ENCODE data around the gene FXYD1. TPM values are rescaled to one million over a fixed set of nuclear protein-coding genes. Genes with fewer than 3 reads are reported as not detected.

The FXYD1 gene
- total RNA-seq, 1 donor from 2014 or later: not detected

GRCh38 chr19:35155441-35155840 is 16.8 kb downstream of the FXYD1 start:
- H3K27me3 Mint-ChIP-seq (ENCODE audit: unreplicated experiment): peaks cover 9% of the 10 kb centered on the region
- TF ChIP-seq, protein P1, sequence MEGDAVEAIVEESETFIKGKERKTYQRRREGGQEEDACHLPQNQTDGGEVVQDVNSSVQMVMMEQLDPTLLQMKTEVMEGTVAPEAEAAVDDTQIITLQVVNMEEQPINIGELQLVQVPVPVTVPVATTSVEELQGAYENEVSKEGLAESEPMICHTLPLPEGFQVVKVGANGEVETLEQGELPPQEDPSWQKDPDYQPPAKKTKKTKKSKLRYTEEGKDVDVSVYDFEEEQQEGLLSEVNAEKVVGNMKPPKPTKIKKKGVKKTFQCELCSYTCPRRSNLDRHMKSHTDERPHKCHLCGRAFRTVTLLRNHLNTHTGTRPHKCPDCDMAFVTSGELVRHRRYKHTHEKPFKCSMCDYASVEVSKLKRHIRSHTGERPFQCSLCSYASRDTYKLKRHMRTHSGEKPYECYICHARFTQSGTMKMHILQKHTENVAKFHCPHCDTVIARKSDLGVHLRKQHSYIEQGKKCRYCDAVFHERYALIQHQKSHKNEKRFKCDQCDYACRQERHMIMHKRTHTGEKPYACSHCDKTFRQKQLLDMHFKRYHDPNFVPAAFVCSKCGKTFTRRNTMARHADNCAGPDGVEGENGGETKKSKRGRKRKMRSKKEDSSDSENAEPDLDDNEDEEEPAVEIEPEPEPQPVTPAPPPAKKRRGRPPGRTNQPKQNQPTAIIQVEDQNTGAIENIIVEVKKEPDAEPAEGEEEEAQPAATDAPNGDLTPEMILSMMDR (IDR thresholded peaks at IDR 0.05; ENCODE audit: unreplicated experiment): no peak

DNA sequence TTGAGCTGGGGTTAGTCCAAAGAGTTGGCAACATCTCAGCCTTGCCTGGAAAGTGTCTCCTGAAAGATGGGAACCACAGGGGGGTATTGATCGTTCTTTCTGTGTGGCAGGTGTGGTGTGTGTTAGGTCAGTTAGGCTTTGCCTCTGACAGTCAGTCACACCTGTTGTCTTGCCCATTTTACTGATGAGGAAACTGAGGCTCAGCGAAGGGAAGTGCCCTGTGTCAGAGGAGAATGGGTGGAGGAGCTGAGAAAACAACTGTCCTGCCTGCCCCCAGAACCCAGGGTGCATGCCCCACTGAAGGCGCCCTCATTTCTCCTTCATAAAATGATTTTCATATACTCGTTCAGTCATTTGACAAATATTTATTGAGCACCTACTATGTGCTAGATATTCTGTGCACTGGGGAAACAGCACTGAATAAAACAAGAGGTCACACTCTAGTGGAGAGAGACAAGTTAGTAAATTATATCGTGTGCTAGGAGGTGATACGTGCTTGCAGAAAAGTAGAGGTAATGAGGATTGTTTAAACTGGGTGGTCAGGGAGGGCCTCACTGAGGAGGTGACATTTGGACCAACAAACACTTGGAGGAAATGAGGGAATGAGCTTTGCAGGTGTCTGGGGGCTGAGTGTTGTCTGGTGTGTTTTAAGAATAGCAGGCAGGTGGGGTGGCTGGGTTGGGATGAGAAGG is 17.5 kb downstream of the FXYD1 start:
- H3K27ac Mint-ChIP-seq (ENCODE audit: unreplicated experiment): no peak overlapping the region
- H3K27me3 Mint-ChIP-seq (ENCODE audit: unreplicated experiment): peaks cover 8% of the 10 kb centered on the region
- peak overlapping the region; percentile 70 for H3K4me3 Mint-ChIP-seq (ENCODE audit: unreplicated experiment)

More at GRCh38 chr19:35155441-35155840, 16.8 kb downstream of the FXYD1 start:
- Mint-ChIP-seq H3K4me1 (ENCODE audit: unreplicated experiment) (peaks cover 21% of the 10 kb centered on the region), H3K9me3 (ENCODE audit: unreplicated experiment) (no peaks in the 10 kb centered on the region), H3K27ac (ENCODE audit: unreplicated experiment) (no peak overlapping the region), H3K4me3 (ENCODE audit: unreplicated experiment) (peak overlapping the region; percentile 93), H3K36me3 (ENCODE audit: low read depth, unreplicated experiment) (peaks cover 22% of the 10 kb centered on the region)
- no peak for DNase-seq (ENCODE audit: low spot score)

GRCh38 chr19:35156673-35157014 is 18.0 kb downstream of the FXYD1 start:
- TF ChIP-seq, protein P1 (IDR thresholded peaks at IDR 0.05; ENCODE audit: unreplicated experiment): no peak
- Mint-ChIP-seq H3K27ac (ENCODE audit: unreplicated experiment) (no peak overlapping the region), H3K4me1 (ENCODE audit: unreplicated experiment) (peaks cover 21% of the 10 kb centered on the region), H3K9me3 (ENCODE audit: unreplicated experiment) (no peaks in the 10 kb centered on the region), H3K27me3 (ENCODE audit: unreplicated experiment) (peaks cover 8% of the 10 kb centered on the region), H3K4me3 (ENCODE audit: unreplicated experiment) (peak overlapping the region; percentile 70), H3K36me3 (ENCODE audit: low read depth, unreplicated experiment) (peaks cover 31% of the 10 kb centered on the region)
- DNase-seq (ENCODE audit: low spot score): no peak

More for the DNA sequence above, 17.5 kb downstream of the FXYD1 start:
- Mint-ChIP-seq H3K9me3 (ENCODE audit: unreplicated experiment) (no peaks in the 10 kb centered on the region), H3K4me1 (ENCODE audit: unreplicated experiment) (peaks cover 21% of the 10 kb centered on the region), H3K36me3 (ENCODE audit: low read depth, unreplicated experiment) (peaks cover 26% of the 10 kb centered on the region)
- TF ChIP-seq, protein P1 (IDR thresholded peaks at IDR 0.05; ENCODE audit: unreplicated experiment): no peak
- DNase-seq (ENCODE audit: low spot score): no peak

GRCh38 chr19:35157431-35157830 is 18.8 kb downstream of the FXYD1 start:
- Mint-ChIP-seq H3K36me3 (ENCODE audit: low read depth, unreplicated experiment) (peaks cover 37% of the 10 kb centered on the region), H3K27ac (ENCODE audit: unreplicated experiment) (no peak overlapping the region)
- TF ChIP-seq, protein P1 (IDR thresholded peaks at IDR 0.05; ENCODE audit: unreplicated experiment): no peak

GRCh38 chr19:35159606-35160005 is 21.0 kb downstream of the FXYD1 start:
- peaks cover 3% of the 10 kb centered on the region for H3K27me3 Mint-ChIP-seq (ENCODE audit: unreplicated experiment)
- no peak for DNase-seq (ENCODE audit: low spot score)
- H3K4me3 Mint-ChIP-seq (ENCODE audit: unreplicated experiment): no peak overlapping the region
- H3K36me3 Mint-ChIP-seq (ENCODE audit: low read depth, unreplicated experiment): peaks cover 59% of the 10 kb centered on the region
- TF ChIP-seq, protein P1 (IDR thresholded peaks at IDR 0.05; ENCODE audit: unreplicated experiment): no peak
- H3K4me1 Mint-ChIP-seq (ENCODE audit: unreplicated experiment): peaks cover 6% of the 10 kb centered on the region
- H3K27ac Mint-ChIP-seq (ENCODE audit: unreplicated experiment): no peak overlapping the region
- no peaks in the 10 kb centered on the region for H3K9me3 Mint-ChIP-seq (ENCODE audit: unreplicated experiment)

More at GRCh38 chr19:35157431-35157830, 18.8 kb downstream of the FXYD1 start:
- Mint-ChIP-seq H3K4me3 (ENCODE audit: unreplicated experiment) (no peak overlapping the region), H3K27me3 (ENCODE audit: unreplicated experiment) (peaks cover 4% of the 10 kb centered on the region), H3K9me3 (ENCODE audit: unreplicated experiment) (no peaks in the 10 kb centered on the region), H3K4me1 (ENCODE audit: unreplicated experiment) (peaks cover 17% of the 10 kb centered on the region)
- no peak for DNase-seq (ENCODE audit: low spot score)
